D721Med (cell line): ENCODE results near the gene IGFBP1.

Experiments used
- DNase-seq: peaks from one replicate; pipeline ENCODE4 v3.0.0; 2011; ENCODE audit warnings: low spot score; ENCODE audit not compliant: insufficient read length
- FAIRE-seq: peaks from 2 replicates; lab custom pipeline; 2011; peaks lifted over from hg19 to GRCh38; lab: Jason Lieb, UNC
- CTCF ChIP-seq: IDR thresholded peaks from 2 replicates; pipeline ENCODE4 v1.5.1; 2012; ENCODE audit warnings: mild to moderate bottlenecking, control low read depth; ENCODE audit not compliant: insufficient read depth; ENCODE audit errors: missing control alignments

Gene IGFBP1

GRCh38 chr7:45914911-45915310 lies 26.6 kb downstream of the IGFBP1 start:
- TF ChIP-seq CTCF = no peak
- FAIRE-seq (no peak), DNase-seq (no peak)

- FAIRE-seq (no peak), DNase-seq (no peak)
- no peak for TF ChIP-seq CTCF
Measured at GRCh38 chr7:45915606-45916005, 27.3 kb downstream of the IGFBP1 start.

- TF ChIP-seq CTCF = no peak
- no peak for DNase-seq
- FAIRE-seq = no peak
Measured at GRCh38 chr7:45917064-45917463, 28.8 kb downstream of the IGFBP1 start.

GRCh38 chr7:45917658-45918057 lies 29.4 kb downstream of the IGFBP1 start:
- peak; percentile 70 for DNase-seq
- no peak for FAIRE-seq
- TF ChIP-seq CTCF = peak; percentile 86

GRCh38 chr7:45918556-45918955 lies 30.3 kb downstream of the IGFBP1 start:
- no peak for DNase-seq
- no peak for TF ChIP-seq CTCF
- no peak for FAIRE-seq

GRCh38 chr7:45919231-45919784 lies 31.0 kb downstream of the IGFBP1 start:
- FAIRE-seq = no peak
- TF ChIP-seq CTCF = no peak

GRCh38 chr7:45919993-45920459 lies 31.7 kb downstream of the IGFBP1 start:
- no peak for DNase-seq
- FAIRE-seq = no peak
- no peak for TF ChIP-seq CTCF

More at GRCh38 chr7:45919231-45919784, 31.0 kb downstream of the IGFBP1 start:
- DNase-seq = no peak
